Erythroblast (primary cell): Measurements from ENCODE around the gene BTNL9.

ENCODE experiments used
- GATA1 ChIP-seq: IDR thresholded peaks from 2 replicates; pipeline ENCODE4 v1.6.1; 2011; ENCODE audit warnings: low read depth, mild to moderate bottlenecking, control low read depth, low read length, moderate library complexity
- POLR2A ChIP-seq: IDR thresholded peaks from 2 replicates; pipeline ENCODE4 v1.6.1; 2011; ENCODE audit warnings: mild to moderate bottlenecking, low read length

DNA sequence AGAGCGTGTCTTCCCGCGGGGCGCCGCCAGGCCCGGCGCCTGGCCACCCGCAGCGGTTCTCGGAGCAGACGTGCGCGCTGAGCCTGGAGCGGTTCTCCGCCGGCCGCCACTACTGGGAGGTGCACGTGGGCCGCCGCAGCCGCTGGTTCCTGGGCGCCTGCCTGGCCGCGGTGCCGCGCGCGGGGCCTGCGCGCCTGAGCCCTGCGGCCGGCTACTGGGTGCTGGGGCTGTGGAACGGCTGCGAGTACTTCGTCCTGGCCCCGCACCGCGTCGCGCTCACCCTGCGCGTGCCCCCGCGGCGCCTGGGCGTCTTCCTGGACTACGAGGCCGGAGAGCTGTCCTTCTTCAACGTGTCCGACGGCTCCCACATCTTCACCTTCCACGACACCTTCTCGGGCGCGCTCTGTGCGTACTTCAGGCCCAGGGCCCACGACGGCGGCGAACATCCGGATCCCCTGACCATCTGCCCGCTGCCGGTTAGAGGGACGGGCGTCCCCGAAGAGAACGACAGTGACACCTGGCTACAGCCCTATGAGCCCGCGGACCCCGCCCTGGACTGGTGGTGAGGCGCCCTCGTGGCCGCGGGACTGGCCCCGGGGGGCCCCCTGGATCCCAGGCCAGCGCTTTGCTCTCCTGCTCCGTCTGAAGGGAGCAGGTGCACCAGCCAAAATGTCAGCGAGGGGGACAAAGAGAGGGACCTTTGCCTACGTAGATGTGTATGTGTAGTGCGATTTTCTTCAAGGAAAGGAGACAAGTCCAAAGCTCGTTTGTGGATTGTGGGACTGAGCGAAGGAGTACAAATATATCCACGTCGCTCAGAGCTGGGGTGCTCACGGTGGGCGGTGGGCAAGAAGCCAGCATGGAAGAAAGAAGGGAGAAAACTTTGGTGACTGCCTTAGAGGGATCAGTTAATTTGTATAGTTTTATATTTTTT, 19.5 kb downstream of the BTNL9 start:
- TF ChIP-seq POLR2A (no peak), GATA1 (no peak)
